Type B pancreatic cell (in vitro differentiated cells): Measurements from ENCODE around the gene TNFSF9. TPM values are rescaled to one million over a fixed set of nuclear protein-coding genes. Genes with fewer than 3 reads are reported as not detected.

ENCODE experiments used
- DNase-seq: peaks from one replicate; pipeline ENCODE4 v3.0.0; 2021; ENCODE audit warnings: mixed read lengths; ENCODE audit not compliant: unreplicated experiment; ENCODE audit errors: extremely low spot score
- H3K27ac Mint-ChIP-seq: 2 replicates; pipeline ENCODE4 v1.8.0; 2021; ENCODE audit warnings: mild to moderate bottlenecking, mixed read lengths
- H3K27me3 Mint-ChIP-seq: 2 replicates; pipeline ENCODE4 v1.8.0; 2021; ENCODE audit warnings: mixed read lengths
- H3K36me3 Mint-ChIP-seq: 2 replicates; pipeline ENCODE4 v1.8.0; 2021; ENCODE audit warnings: mixed read lengths
- H3K4me1 Mint-ChIP-seq: one replicate; pipeline ENCODE4 v1.8.0; 2021; ENCODE audit warnings: mixed read lengths; ENCODE audit not compliant: unreplicated experiment
- H3K4me3 Mint-ChIP-seq: 2 replicates; pipeline ENCODE4 v1.8.0; 2021; ENCODE audit warnings: mild to moderate bottlenecking, mixed read lengths
- H3K9me3 Mint-ChIP-seq: 2 replicates; pipeline ENCODE4 v1.8.0; 2021; ENCODE audit warnings: mixed read lengths
- CTCF ChIP-seq: fragments of 200-600 bp; sonication (generic); conservative IDR thresholded peaks from 2 replicates; pipeline ENCODE4 v1.5.0; 2021; ENCODE audit warnings: antibody characterized with exemption, mild to moderate bottlenecking
- total RNA-seq: library from RNA; stranded (reverse); gene quantifications from 2 replicates; pipeline ENCODE4 v1.2.1, GENCODE V29; 2021; ENCODE audit warnings: low replicate concordance

The TNFSF9 gene
- total RNA-seq, 1 donor from 2014 or later = 1.3 TPM

GRCh38 chr19:6528544-6529121 is 2.2 kb upstream of the TNFSF9 start:
- no peak for DNase-seq
- TF ChIP-seq CTCF = no peak
- no peak overlapping the region for H3K4me3 Mint-ChIP-seq
- H3K27me3 Mint-ChIP-seq = peaks cover 38% of the 10 kb centered on the region
- H3K9me3 Mint-ChIP-seq = no peaks in the 10 kb centered on the region
- H3K36me3 Mint-ChIP-seq = no peaks in the 10 kb centered on the region
- no peak overlapping the region for H3K27ac Mint-ChIP-seq
- H3K4me1 Mint-ChIP-seq = peaks cover 5% of the 10 kb centered on the region

DNA sequence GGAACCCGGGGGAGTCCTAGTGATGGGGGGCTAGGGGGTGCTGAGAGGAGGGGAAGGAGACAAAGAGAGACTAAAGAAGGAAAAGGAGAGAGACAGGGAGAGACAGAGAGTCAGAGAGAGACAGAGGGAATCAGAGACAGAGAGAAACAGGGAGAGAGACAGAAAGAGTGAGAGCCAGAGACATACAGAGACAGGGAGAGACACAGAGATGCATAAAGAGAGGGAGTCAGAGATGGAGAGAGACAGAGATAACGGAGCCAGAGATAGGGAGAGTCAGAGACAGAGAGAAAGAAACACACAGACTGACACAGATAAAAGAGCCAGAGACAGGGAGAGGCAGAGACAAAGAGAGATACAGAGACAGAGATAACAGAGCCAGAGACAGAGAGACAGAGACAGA is 1.5 kb upstream of the TNFSF9 start:
- Mint-ChIP-seq H3K27me3 (peaks cover 45% of the 10 kb centered on the region), H3K4me3 (peak overlapping the region; percentile 88), H3K9me3 (no peaks in the 10 kb centered on the region), H3K27ac (no peak overlapping the region), H3K36me3 (no peaks in the 10 kb centered on the region), H3K4me1 (peaks cover 5% of the 10 kb centered on the region)
- no peak for TF ChIP-seq CTCF
- no peak for DNase-seq

GRCh38 chr19:6529937-6530385 is 865 bp upstream of the TNFSF9 start:
- Mint-ChIP-seq H3K4me3 (peak overlapping the region; percentile 88), H3K27ac (peak overlapping the region; percentile 63), H3K4me1 (peaks cover 5% of the 10 kb centered on the region), H3K27me3 (peaks cover 51% of the 10 kb centered on the region), H3K9me3 (no peaks in the 10 kb centered on the region), H3K36me3 (no peaks in the 10 kb centered on the region)
- TF ChIP-seq CTCF = no peak
- no peak for DNase-seq

GRCh38 chr19:6531163-6531955 is 533 bp downstream of the TNFSF9 start:
- no peak for DNase-seq
- Mint-ChIP-seq H3K4me3 (peak overlapping the region; percentile 88), H3K27ac (peak overlapping the region; percentile 36), H3K9me3 (no peaks in the 10 kb centered on the region), H3K27me3 (peaks cover 65% of the 10 kb centered on the region), H3K4me1 (peaks cover 5% of the 10 kb centered on the region), H3K36me3 (no peaks in the 10 kb centered on the region)
- no peak for TF ChIP-seq CTCF

DNA sequence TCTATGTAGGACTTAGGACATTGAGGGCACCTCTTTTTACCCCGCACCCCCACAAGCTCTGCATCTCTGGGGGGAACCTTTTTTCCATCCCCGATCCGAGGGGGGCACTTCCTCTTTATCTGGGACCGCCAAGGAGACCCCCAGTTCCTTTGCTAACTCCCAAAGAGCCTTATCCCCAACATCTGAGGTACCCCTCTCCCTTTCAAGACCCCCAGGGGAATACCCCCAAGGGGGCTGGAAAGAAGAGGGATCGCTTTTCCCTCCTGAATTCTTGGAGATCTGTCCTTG is 1.1 kb downstream of the TNFSF9 start:
- no peak for DNase-seq
- Mint-ChIP-seq H3K4me3 (peak overlapping the region; percentile 75), H3K27ac (peak overlapping the region; percentile 36), H3K36me3 (no peaks in the 10 kb centered on the region), H3K9me3 (no peaks in the 10 kb centered on the region), H3K4me1 (peaks cover 5% of the 10 kb centered on the region), H3K27me3 (peaks cover 65% of the 10 kb centered on the region)
- TF ChIP-seq CTCF = no peak
